AG04450 (cell line): ENCODE measurements around the gene SARDH. TPM values are rescaled to one million over a fixed set of nuclear protein-coding genes. Genes with fewer than 3 reads are reported as not detected.

ENCODE experiments used
- CTCF ChIA-PET: fragments of 300-600, 350-600 bp; formaldehyde crosslinking; extraction: SDS; loops from one replicate; lab custom pipeline; 2022; ENCODE audit warnings: antibody characterized with exemption, inconsistent platforms; lab: Charles Lee
- POLR2A ChIA-PET: fragments of 350-600 bp; formaldehyde crosslinking; extraction: SDS; loops from one replicate; lab custom pipeline; 2021; ENCODE audit warnings: antibody characterized with exemption, inconsistent platforms; lab: Yijun Ruan, JAX
- DNase-seq: peaks from one replicate; pipeline ENCODE4 v3.0.0-alpha.2; 2011; ENCODE audit warnings: low read depth, low spot score
- H3K27ac ChIP-seq: one replicate; pipeline ENCODE4 v1.5.1; 2012; ENCODE audit warnings: low read depth, low read length, control low read depth
- H3K27me3 ChIP-seq: one replicate; pipeline ENCODE4 v1.6.0; 2012; ENCODE audit warnings: low read length; ENCODE audit not compliant: control insufficient read depth, insufficient read depth
- H3K4me3 ChIP-seq: 2 replicates; pipeline ENCODE4 v1.5.1; 2011; ENCODE audit warnings: mild to moderate bottlenecking, low read depth, low read length, control low read depth
- H3K9me3 ChIP-seq: 2 replicates; pipeline ENCODE4 v1.5.1; 2012; ENCODE audit warnings: low read length; ENCODE audit not compliant: control insufficient read depth, insufficient read depth
- CTCF ChIP-seq: IDR thresholded peaks from 2 replicates; pipeline ENCODE4 v1.5.1; 2011; ENCODE audit warnings: low read depth, low read length, control low read depth, inconsistent platforms
- polyA plus RNA-seq: library from polyadenylated mRNA; depleted of rRNA; stranded (reverse); fragments of >200 nt; gene quantifications from 2 replicates; pipeline ENCODE4 v1.2.3, GENCODE V29; 2011

The SARDH gene
- polyA plus RNA-seq, 1 experiment: 1.3 TPM

- ChIA-PET CTCF (no interaction called here), POLR2A (no interaction called here)
- H3K27me3 ChIP-seq: peaks cover 8% of the 10 kb centered on the region
- DNase-seq: no peak
- TF ChIP-seq CTCF: no peak
- no peak overlapping the region for H3K27ac ChIP-seq
- H3K9me3 ChIP-seq: peaks cover 2% of the 10 kb centered on the region; the same call in 1 of the 2 replicates
- H3K4me3 ChIP-seq: no peak overlapping the region; the same call in 1 of the 2 replicates
These were observed 35.2 kb downstream of the SARDH start for GRCh38 chr9:133702798-133703590.

- Histone ChIP-seq H3K9me3 (peaks cover 2% of the 10 kb centered on the region; the same call in 1 of the 2 replicates), H3K27me3 (peaks cover 8% of the 10 kb centered on the region), H3K4me3 (no peak overlapping the region), H3K27ac (no peak overlapping the region)
- ChIA-PET POLR2A (interaction anchor here (0.6 kb wide), 1 partner anchor 1129 kb away, joined by 3 read pairs; no protein-coding TSS in a partner anchor), CTCF (no interaction called here)
- no peak for DNase-seq
- TF ChIP-seq CTCF: no peak
These were observed 36.0 kb downstream of the SARDH start for GRCh38 chr9:133701981-133702797.

GRCh38 chr9:133701321-133701980 is 36.7 kb downstream of the SARDH start:
- Histone ChIP-seq H3K27ac (no peak overlapping the region), H3K27me3 (peaks cover 8% of the 10 kb centered on the region), H3K4me3 (no peak overlapping the region), H3K9me3 (peaks cover 2% of the 10 kb centered on the region; the same call in 1 of the 2 replicates)
- no peak for TF ChIP-seq CTCF
- POLR2A ChIA-PET: interaction anchor here (0.6 kb wide), 1 partner anchor 1128 kb away, joined by 3 read pairs; no protein-coding TSS in a partner anchor
- CTCF ChIA-PET: no interaction called here
- no peak for DNase-seq

GRCh38 chr9:133700819-133701320 is 37.3 kb downstream of the SARDH start:
- POLR2A ChIA-PET: no interaction called here
- H3K4me3 ChIP-seq: no peak overlapping the region
- TF ChIP-seq CTCF: no peak
- peaks cover 2% of the 10 kb centered on the region; the same call in 1 of the 2 replicates for H3K9me3 ChIP-seq
- H3K27me3 ChIP-seq: peaks cover 8% of the 10 kb centered on the region
- CTCF ChIA-PET: no interaction called here
- no peak for DNase-seq
- H3K27ac ChIP-seq: no peak overlapping the region
